ENCODE measurements around the gene CEP152.

- TF ChIP-seq CTCF (IDR thresholded peaks at IDR 0.05) (no peak), EP300 (IDR thresholded peaks at IDR 0.05) (no peak), POLR2A (IDR thresholded peaks at IDR 0.05) (no peak)
Measured at GRCh38 chr15:48759921-48760320, 50.9 kb downstream of the CEP152 start.

Measured in suprapubic skin (tissue), 3 donors.